Pulmonary artery endothelial cell (primary cell): Measurements from ENCODE around the gene FARP1. TPM values are rescaled to one million over a fixed set of nuclear protein-coding genes. Genes with fewer than 3 reads are reported as not detected.
"Not testable (repeated sequence)": the region's sequence is repeated elsewhere in the genome, so short reads cannot be mapped to it uniquely, and the experiment has no call there.

Experiments
- DNase-seq: peaks from one replicate; pipeline ENCODE4 v3.0.0-alpha.2; 2011; ENCODE audit warnings: low read depth, low spot score
- total RNA-seq: library from RNA; depleted of rRNA; stranded (reverse); fragments of >200 nt; gene quantifications from 2 replicates; pipeline ENCODE4 v1.2.3, GENCODE V29; 2014

Gene FARP1
- total RNA-seq, 1 donor from 2014 or later: 18.9 TPM

DNA sequence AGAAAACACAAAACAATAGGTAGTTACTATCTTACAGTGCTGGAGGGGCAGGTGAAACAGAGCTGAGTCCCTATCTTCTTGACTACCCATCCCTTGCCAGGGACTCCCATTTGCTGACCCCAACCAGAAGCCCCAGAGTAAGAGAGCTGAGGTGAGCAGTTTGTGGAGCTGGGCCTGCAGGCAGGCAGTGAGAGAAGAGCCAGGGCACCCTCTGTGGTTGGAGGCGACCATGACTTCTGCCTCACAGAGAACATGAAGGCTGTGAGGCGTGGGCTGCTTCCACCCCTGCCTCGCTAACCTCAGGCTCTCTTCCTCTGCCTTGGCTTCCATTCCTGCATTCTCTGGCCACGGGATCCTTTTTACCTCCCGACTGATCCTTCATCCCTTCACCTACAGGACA, 81.7 kb downstream of the FARP1 start:
- DNase-seq: no peak

DNA sequence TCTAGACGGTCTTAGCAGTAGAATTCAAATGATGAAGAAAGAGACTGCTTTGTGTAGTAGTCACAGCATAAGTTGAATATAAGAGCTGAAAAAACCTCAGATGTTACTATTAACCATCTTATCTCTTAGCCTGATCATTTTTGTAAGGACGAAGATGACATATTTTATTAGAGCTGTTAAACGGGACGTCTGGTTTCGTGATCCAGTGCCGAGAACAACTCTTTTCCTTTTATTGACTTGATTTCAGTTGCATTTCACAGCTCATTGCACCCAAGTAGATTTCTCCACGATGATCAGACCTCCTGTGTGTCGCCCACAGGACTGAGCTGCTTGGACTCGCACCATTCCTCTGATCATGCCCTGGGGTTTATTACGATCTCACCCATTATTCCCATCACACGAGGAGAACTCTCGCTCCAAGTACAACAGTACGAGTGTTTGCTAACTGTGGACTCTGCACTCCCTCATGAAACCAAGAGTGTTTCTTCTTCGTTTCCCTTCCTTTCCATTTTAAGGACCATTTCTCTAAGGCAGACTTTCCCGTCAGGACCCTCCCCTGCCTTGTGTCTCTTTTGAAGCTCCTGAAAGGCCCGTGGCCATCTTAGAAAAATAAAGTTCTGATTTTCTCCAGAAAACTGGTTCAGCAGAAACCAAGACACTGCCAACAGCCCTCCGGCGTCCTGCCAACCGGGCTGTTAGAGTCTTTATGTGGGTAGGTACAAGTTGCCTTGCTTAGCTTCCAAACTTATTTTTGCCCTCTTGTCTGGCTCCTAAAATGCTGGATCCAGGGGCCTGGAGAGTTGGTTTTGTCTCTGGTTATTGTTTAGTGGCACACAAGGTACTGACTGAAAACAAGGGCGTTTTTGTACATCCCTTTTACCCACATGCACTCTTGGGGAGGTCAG, 82.4 kb downstream of the FARP1 start:
- no peak for DNase-seq

DNA sequence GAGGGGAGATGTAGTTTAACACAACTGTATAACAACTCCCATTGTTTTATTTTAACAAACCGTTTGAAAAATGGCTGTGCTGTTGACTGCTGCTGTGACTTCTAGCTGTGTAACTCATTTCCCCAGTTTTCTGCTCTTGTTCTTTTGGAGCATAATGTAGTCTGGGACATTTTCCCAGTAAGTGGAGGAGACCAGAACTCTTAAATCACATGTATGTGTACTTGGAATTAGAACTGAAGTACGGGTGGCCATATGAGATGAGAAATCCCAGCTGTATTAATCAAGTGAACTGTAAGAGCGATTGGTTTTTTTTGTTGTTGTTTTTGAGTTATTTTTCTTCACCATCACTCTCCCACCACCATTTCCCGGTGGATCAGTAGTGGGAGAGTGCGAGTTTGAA, 83.6 kb downstream of the FARP1 start:
- no peak for DNase-seq

DNA sequence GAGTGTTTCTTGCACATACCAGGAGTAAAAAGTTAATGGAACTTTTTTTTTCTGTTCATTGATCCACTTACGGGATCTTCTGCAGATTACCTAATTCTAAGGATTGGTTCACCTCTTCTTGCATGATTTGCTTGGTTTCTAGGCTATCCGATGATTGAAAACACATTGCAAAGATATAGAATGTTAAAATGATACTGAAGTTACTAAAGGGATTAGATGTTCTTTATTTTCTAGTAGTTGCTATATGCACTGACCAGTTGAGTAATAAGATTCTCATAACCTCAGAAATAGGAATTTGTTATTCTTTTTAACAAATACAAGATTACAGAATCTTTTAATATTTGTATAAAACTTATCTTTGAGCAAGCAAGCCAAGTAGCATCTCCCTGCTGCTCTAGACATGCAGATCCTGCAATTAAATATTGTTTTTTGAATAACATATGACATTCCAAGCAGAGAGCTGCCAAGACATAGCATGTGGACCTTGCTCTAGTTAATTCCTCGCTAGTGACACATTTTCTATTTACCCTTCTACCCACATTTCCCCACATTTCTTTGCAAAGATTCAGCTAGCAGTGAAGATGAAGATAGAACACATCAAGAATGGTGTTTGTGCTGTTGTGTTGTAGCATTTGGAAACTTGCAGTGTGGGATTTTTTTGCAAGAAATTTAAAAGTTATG, 85.9 kb downstream of the FARP1 start:
- DNase-seq: no peak

DNA sequence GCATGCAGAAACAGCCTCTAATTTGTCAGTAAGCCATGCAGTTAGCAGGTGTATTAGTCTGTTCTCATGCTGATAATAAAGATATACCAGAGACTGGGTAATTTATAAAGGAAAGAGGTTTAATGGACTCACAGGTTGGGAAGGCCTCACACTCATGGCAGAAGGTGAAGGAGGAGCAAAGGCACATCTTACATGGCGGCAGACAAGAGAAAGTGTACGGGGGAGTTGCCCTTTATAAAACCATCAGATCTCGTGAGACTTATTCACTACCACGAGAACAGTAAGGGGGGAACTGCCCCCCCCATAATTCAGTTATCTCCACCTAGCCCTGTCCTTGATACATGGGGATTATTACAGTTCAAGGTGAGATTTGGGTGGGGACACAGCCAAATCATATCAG, 87.9 kb downstream of the FARP1 start:
- DNase-seq: not testable (repeated sequence)

DNA sequence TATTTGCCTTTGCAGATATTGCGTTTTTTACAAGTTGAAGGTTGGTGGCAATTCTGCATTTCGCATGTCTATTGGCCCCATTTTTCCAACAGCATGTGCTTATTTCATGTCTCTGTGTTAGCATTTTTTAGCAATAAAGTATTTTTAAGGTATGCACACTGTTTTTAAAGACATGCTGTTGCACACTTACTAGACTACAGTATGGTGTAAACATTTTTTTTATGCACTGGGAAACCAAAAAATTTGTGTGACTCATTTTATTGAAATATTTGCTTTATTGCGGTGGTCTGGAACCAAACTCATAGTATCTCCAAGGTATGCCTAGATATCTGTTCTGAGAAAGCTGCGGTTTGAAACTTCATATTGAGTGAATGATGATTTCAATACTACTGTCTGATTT, 89.6 kb downstream of the FARP1 start:
- DNase-seq: no peak

DNA sequence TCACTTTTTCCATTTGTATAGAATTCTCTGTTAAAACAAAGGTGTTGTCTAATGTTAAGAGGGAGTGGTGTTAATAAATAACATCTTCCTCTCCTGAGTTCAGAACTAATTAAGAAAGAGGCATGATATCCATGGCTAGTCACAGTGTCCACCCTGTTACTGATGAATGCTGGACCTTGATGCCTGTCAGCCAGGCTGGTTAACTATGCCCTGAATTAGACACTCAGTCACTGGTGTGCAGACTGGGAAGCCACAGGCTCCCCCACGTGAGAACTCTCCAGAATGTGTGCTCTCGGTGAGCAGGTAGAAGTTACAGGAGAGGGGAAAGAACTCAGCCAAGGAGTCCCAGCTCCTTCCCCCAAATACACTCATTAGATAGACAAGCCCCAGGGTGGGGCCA, 90.2 kb downstream of the FARP1 start:
- DNase-seq: no peak

DNA sequence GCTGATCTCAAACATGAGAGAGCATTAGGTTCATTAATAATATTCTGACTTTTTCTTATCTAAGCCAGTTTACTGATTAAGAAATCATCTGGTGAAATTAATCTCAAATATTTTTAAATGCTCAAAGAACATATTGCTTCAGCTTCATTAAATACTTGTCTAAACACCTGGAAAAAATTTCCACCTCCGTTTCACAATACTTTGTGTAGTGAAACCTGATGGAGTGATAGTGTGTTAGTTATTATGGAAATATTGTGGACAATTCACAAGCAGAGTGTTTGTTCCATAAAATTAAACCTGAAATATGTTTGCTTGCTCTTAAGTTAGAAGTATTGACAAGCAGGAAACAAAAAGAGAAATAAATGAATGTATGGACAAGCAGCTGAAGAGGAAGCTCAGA, 91.5 kb downstream of the FARP1 start:
- no peak for DNase-seq

- no peak for DNase-seq
Observed at GRCh38 chr13:98236197-98236596, 93.3 kb downstream of the FARP1 start.

GRCh38 chr13:98237331-98237730, 94.4 kb downstream of the FARP1 start:
- no peak for DNase-seq

- no peak for DNase-seq
Observed at GRCh38 chr13:98239162-98240076, 96.5 kb downstream of the FARP1 start.

DNA sequence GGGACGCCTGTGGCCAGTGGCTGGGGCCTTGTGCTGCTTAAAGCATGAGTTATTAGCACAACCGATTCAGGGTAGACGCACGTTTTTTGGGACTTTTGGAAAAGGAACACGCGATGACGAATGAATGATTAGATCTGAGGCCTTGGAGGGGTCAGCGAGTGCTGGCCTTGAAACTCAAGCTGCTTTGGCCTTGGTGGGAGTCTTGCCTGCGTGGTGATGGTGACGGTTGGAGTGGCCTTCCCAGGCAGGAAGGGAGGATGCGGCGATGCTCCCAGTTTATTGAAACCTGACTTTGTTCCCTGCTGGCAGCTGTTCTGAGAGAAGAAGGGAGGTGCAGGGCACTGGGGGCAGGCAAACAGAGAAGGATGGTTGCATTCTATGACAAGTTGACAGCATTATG, 97.2 kb downstream of the FARP1 start:
- no peak for DNase-seq

- DNase-seq: no peak
Observed at GRCh38 chr13:98240974-98241373, 98.1 kb downstream of the FARP1 start.

DNA sequence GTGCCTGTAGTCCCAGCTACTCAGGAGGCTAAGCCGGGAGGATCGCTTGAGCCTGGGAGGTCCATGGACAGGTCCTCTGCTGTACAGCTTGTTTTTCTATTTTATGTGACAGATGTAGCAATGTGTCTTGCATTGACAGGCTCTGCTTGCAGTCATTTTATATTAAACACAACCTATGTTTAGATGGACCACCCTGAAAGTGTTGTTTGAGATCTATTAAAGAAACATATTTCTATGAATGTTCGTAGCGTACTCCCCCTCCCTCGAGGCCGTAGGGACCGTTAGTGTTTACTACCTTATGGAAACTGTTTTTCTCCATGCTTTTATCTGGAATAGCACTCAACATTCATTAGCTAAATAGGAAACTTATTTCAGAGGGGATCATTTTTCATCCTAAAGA, 99.1 kb downstream of the FARP1 start:
- DNase-seq: no peak

- DNase-seq: no peak
Observed at GRCh38 chr13:98242403-98242802, 99.5 kb downstream of the FARP1 start.

DNA sequence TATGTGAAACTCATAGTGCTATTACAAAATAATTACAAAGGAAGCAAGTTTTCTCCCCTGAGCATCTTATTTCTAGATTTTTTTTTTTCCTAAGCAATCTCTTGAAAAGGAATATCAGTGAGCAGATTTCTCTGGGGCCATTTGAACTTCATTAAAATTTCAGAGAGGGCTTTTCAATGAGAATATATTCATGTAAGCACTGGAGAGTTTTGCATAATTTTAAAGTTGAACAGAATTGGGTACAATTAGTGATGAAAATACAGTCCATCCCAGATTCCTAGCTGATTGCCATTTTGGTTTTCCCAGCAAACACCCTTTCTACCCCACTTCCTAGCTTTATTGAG, 101.0 kb downstream of the FARP1 start:
- DNase-seq: no peak

DNA sequence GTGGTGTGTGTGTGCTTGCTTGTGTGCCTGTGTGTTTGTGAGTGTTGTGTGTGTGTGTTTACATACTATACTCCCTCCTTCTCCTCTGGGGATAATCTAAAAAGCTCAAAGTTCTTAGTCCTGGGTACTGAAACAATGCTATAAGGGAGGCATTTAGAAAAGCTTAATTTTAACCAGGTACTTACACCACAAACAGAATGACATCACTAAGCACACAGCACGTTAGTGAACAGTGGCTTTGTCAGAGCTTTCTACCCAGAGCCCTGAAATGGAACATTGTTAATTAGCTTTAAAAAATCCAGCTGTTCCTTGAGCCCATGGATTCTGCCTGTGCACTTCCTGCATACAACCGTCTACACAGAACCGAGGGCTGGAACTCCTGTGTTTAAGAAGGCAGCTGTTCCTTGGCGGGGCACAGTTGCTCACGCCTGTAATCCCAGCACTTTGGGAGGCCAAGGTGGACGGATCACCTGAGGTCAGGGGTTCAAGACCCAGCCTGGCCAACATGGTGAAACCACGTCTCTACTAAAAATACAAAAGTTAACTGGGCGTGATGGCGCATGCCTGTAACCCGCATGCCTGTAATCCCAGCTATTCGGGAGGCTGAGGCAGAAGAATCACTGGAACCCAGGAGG, 103.8 kb downstream of the FARP1 start:
- no peak for DNase-seq

DNA sequence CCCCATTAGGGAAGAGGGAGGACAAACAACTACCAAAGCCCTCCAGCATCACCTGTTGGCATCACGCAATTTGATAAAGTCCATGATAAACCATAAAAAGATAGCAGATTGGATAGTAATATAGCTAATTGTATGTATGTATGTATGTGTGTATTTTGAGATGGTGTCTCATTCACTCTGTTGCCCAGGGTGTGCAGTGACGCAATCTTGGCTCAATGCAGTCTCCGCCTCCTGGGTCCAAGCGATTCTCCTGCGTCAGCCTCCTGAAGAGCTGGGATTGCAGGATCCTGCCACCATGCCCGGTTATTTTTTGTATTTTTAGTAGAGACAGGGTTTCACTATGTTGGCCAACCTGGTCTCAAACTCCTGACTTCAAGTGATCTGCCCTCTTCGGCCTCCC, 108.8 kb downstream of the FARP1 start:
- DNase-seq: no peak

GRCh38 chr13:98252931-98253470, 110.1 kb downstream of the FARP1 start:
- peak; percentile 41 for DNase-seq

GRCh38 chr13:98253526-98253925, 110.6 kb downstream of the FARP1 start:
- DNase-seq: no peak

GRCh38 chr13:98254513-98254912, 111.6 kb downstream of the FARP1 start:
- no peak for DNase-seq
